ENCODE measurements around the gene STUM.

GRCh38 chr1:226622012-226622411, 73.4 kb downstream of the STUM start:
- TF ChIP-seq CTCF (IDR thresholded peaks at IDR 0.05) (no peak), POLR2A (IDR thresholded peaks at IDR 0.05) (no peak)
